WI38 (cell line): ENCODE results near the gene EOGT.

Source experiments
- H3K4me3 ChIP-seq: 2 replicates; pipeline ENCODE4 v1.5.1; 2011; ENCODE audit warnings: low read depth, mild to moderate bottlenecking, control low read depth, low read length
- TF ChIP-seq, protein P1 (sequence below): IDR thresholded peaks from 2 replicates; pipeline ENCODE4 v1.5.1; 2012; ENCODE audit warnings: low read depth, mild to moderate bottlenecking, control low read depth, low read length

Gene EOGT

DNA sequence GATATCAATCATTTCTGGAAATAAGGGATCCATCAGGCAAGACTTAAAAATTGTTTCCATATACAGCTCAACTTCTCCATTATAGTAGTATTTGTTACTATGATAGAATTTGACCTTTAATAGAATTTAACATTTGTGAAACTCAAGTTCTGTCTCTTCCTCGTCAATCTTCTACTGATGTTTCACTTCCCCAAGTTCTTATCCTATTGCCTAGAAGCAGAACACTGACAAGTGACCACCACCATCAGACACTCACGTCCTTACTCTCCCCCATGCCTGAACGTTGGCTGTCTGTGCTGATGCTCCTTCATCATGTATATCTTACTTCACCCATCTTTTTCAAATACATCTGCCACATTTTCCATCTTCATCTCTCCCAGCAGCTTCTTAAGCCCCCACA, 54.6 kb downstream of the EOGT start:
- H3K4me3 ChIP-seq = no peak overlapping the region
- TF ChIP-seq, protein P1, sequence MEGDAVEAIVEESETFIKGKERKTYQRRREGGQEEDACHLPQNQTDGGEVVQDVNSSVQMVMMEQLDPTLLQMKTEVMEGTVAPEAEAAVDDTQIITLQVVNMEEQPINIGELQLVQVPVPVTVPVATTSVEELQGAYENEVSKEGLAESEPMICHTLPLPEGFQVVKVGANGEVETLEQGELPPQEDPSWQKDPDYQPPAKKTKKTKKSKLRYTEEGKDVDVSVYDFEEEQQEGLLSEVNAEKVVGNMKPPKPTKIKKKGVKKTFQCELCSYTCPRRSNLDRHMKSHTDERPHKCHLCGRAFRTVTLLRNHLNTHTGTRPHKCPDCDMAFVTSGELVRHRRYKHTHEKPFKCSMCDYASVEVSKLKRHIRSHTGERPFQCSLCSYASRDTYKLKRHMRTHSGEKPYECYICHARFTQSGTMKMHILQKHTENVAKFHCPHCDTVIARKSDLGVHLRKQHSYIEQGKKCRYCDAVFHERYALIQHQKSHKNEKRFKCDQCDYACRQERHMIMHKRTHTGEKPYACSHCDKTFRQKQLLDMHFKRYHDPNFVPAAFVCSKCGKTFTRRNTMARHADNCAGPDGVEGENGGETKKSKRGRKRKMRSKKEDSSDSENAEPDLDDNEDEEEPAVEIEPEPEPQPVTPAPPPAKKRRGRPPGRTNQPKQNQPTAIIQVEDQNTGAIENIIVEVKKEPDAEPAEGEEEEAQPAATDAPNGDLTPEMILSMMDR = no peak

DNA sequence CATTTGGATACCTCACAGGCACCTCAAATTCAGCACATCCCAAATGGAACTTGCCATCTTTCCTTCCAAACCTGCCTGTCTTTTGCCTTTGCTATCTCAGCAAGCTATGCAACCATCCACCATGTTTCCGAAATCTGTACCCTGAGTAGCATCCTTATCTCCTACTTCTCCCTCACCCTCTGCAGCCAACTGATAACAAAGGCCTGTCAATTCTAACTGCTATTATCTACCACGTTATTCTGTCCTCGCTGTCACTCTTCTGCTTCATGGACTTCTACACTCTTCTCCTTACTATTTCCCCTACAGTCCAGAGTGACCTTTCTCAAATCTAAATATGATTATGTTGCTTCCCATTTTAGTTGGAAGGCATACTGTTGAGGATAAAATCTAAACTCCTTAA, 55.6 kb downstream of the EOGT start:
- TF ChIP-seq, protein P1 = no peak
- no peak overlapping the region for H3K4me3 ChIP-seq

DNA sequence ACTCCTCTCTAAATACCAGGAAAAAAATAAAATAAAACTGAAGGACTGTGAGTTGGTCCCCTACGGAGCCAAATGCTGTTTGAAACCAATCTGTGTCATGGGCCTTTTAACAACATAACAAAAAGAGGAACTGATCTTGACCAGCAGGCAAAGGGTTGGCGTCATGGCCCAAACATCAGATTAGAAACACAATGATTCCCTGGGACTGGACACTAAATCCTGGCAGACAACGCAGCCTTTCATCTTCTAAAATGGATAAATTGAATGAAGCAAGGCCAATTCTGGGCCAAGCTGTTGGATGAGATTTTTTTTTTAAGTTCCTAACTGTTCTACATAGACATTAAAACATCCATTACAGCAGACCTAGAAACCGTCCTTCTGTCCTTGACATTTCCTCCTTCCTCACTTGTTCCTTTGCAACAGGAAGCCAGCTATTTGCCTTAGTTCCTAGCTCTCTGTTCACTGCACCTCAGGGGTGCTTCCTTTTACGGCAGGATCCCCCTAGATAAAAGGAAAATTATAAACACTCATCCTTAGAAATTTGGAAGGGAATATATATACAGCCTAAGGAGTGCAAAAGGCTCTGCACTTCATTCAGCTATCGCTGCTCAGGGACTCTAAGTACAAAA, 59.6 kb downstream of the EOGT start:
- TF ChIP-seq, protein P1 = no peak
- H3K4me3 ChIP-seq = no peak overlapping the region

DNA sequence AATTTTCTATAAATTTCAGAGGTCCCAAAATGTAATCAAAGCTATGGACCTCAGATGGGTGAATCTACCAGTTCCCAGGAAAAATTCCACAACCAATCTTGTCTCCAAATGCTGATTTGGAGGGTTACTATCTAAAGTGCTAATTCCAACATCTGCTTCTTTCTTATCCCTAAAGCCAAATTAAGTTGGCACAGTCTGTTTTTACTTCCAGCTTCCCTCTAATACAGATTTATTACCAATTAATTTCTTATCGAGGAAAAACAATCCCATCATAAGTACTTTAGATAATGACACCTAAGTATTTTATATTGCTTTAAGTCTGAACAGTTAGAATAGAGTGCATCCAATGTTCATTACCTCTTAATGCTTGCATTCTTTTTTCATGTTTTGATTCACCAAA, 68.3 kb downstream of the EOGT start:
- TF ChIP-seq, protein P1 = no peak
- H3K4me3 ChIP-seq = no peak overlapping the region

DNA sequence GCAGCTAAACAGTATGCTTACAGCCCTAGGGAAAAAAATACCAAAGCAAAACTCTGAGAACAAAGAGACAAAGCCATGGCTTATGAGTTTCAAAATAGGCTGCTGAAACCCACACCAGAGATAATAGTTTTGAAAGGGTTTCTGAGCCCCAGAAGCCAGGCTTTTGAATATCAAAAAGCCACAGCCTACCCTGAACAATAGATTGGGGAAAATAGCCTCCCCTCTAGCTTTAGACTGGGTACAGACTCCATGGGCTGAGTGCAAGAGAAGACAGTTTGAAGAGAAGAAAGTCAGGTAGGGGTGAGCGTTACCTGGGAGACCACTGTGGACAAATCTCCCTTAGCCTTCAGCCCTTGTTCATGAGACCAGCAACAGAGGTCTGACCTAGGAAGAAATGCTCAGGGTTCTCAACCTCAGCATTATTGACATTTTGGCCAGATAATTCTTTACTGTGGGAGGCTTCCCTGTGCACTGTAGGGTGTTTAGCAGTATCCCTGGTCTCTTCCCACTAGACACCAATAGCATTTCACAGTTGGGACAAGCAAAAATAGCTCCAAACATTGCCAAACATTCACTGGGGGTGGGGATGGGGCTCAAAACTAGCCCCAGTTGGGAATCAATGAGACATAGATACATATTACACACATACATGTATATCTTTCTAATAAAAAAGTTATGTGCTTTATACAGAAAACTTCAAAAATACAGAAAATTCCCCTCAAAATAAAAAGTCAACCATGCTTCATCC, 69.6 kb downstream of the EOGT start:
- no peak overlapping the region for H3K4me3 ChIP-seq
- TF ChIP-seq, protein P1 = no peak

DNA sequence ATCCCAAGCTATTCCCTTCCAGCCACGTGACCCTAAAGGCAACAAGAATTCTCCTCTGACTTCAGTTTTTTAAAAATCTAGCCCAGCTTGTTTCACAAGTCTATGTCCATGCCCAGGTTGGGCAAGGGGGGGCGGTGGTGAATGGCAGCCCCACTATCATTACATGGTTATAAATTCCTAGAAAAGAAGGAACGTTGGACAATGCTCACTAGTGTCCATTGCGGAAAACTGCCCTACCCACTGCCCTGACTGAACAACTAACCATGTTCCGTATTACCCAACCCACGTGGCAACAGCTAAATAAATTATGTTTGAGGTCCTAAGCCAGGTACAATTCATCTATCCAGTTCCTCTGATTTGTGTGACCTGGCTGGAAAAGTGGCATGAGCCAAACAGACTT, 72.4 kb downstream of the EOGT start:
- H3K4me3 ChIP-seq = no peak overlapping the region
- TF ChIP-seq, protein P1 = no peak

DNA sequence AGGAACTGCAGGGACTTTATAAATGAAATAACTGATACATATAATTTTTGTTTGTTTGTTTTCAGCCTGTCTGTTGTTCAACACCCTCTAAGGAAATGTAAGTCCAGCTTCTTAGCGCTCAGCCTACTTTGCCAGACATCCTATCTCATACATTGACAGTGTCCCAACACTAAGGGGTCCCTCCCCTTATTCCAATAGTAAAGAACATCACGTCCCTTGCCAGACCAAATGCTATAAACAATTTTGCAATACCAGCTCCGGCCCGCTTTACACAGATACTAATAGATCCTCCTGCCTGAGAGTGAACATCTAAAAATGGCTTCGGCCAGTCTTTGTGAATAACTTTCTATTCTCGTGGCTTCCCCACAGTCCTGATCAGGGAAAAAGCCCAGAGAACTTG, 76.6 kb downstream of the EOGT start:
- H3K4me3 ChIP-seq = no peak overlapping the region

More for the DNA sequence above, 76.6 kb downstream of the EOGT start:
- TF ChIP-seq, protein P1 = no peak
